ENCODE measurements around the gene TUBA3C. TPM values are rescaled to one million over a fixed set of nuclear protein-coding genes. Genes with fewer than 3 reads are reported as not detected.

TUBA3C gene
- total RNA-seq, 1 experiment from 2014 or later, result not detected

DNA sequence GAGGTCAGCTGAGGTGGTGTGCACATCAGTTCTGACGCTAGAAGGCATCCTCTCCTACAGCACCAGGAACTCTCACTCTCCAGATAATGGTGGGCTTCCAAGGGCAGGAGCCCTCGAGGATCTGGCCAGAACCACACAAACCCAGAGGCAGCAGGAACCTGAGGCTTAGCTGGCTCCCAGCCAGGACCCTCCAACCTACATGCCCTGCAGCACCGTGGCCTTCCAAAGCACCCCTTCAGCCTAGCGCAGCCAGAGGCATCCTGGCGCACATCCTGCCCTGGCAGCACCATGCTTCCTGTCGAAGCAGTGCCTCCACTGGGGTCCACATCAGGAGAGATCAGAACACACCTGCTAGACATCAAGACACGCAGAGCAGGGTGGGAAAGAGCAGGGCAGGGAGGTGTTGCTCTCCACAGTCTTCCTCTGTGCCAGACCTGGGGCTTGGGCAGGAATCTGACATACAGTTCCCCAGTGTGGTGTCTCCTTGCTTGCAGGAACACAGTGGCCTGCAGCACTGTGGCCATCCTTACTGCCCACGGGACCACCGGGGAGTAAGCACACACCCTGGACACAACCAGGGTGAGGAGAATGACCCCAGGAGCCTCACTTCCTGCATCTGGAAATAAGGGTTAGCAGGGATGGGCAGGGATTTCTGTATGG lies 21.7 kb downstream of the TUBA3C start:
- Histone ChIP-seq H3K18ac (ENCODE audit: insufficient read length, low read depth, low read length) (no peak overlapping the region), H2BK120ac (ENCODE audit: low read depth, low read length, poor library complexity, severe bottlenecking) (no peak overlapping the region), H3K27ac (ENCODE audit: insufficient read length, low read depth, low read length) (no peak overlapping the region), H2BK12ac (ENCODE audit: insufficient read length, low read depth, low read length) (no peak overlapping the region), H4K20me1 (ENCODE audit: control insufficient read depth, insufficient read depth, insufficient read length) (no peaks in the 10 kb centered on the region), H3K4ac (ENCODE audit: low read depth, low read length) (no peak overlapping the region), H4K91ac (ENCODE audit: insufficient read length, low read depth, low read length) (no peak overlapping the region), H3K9ac (ENCODE audit: extremely low read depth, insufficient read length, low read length) (no peak overlapping the region), H2BK5ac (ENCODE audit: insufficient read length, low read length) (no peak overlapping the region), H3K14ac (ENCODE audit: insufficient read depth, low read length) (no peak overlapping the region), H3T11ph (ENCODE audit: low read length) (no peak overlapping the region), H3K27me3 (ENCODE audit: insufficient read depth, low read length) (no peaks in the 10 kb centered on the region), H3K4me2 (ENCODE audit: insufficient read depth, insufficient read length, low read length) (no peak overlapping the region), H3K9me3 (ENCODE audit: control insufficient read depth, low read depth, low read length) (peaks cover 96% of the 10 kb centered on the region), H2BK15ac (ENCODE audit: low read depth, low read length) (no peak overlapping the region), H4K8ac (replicated peaks; ENCODE audit: insufficient read length, low read depth, low read length) (no peak overlapping the region), H3K4me1 (ENCODE audit: insufficient read depth, low read length) (no peaks in the 10 kb centered on the region), H4K5ac (ENCODE audit: insufficient read length, low read depth, low read length) (no peak overlapping the region), H2AFZ (ENCODE audit: low read length) (no peak overlapping the region), H3K23me2 (ENCODE audit: insufficient read length, low read depth, low read length, poor library complexity, severe bottlenecking) (no peaks in the 10 kb centered on the region), H2BK20ac (ENCODE audit: low read depth, low read length, poor library complexity, severe bottlenecking) (no peak overlapping the region), H3K79me2 (ENCODE audit: insufficient read depth, low read length) (no peaks in the 10 kb centered on the region), H3K23ac (ENCODE audit: insufficient read length, low read depth, low read length) (no peak overlapping the region), H3K56ac (ENCODE audit: insufficient read length, low read depth, low read length) (no peak overlapping the region), H2AK5ac (ENCODE audit: insufficient read length, low read length) (no peak overlapping the region), H3K79me1 (ENCODE audit: insufficient read depth, low read depth, low read length, poor library complexity, severe bottlenecking) (no peaks in the 10 kb centered on the region)
- no CpG with 5 or more reads among the region's 9 CpGs for WGBS (ENCODE audit: extremely low coverage, insufficient read length, low lambda C conversion rate)
- H3K4me1 Mint-ChIP-seq, result no peaks in the 10 kb centered on the region
- H3K27me3 Mint-ChIP-seq (ENCODE audit: low read depth), result peaks cover 3% of the 10 kb centered on the region
- DNase-seq, result no peak
- H3K36me3 Mint-ChIP-seq (ENCODE audit: insufficient read depth in 1 of 3, low read depth in 3 of 3), result peaks cover 4 to 35% (median 22%) of the 10 kb centered on the region in 3 experiments
- no peak overlapping the region for H3K27ac Mint-ChIP-seq
- TF ChIP-seq, protein P1, sequence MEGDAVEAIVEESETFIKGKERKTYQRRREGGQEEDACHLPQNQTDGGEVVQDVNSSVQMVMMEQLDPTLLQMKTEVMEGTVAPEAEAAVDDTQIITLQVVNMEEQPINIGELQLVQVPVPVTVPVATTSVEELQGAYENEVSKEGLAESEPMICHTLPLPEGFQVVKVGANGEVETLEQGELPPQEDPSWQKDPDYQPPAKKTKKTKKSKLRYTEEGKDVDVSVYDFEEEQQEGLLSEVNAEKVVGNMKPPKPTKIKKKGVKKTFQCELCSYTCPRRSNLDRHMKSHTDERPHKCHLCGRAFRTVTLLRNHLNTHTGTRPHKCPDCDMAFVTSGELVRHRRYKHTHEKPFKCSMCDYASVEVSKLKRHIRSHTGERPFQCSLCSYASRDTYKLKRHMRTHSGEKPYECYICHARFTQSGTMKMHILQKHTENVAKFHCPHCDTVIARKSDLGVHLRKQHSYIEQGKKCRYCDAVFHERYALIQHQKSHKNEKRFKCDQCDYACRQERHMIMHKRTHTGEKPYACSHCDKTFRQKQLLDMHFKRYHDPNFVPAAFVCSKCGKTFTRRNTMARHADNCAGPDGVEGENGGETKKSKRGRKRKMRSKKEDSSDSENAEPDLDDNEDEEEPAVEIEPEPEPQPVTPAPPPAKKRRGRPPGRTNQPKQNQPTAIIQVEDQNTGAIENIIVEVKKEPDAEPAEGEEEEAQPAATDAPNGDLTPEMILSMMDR (conservative IDR thresholded peaks at IDR 0.05), result no peak
- peaks cover 94 to 99% of the 10 kb centered on the region in 2 experiments for H3K9me3 Mint-ChIP-seq
- H3K4me3 Mint-ChIP-seq, result no peak overlapping the region
